Activated CD4-positive, alpha-beta memory T cell treated with anti-CD3 and anti-CD28 coated beads for 36 hours (primary cell): ENCODE data around the gene NPW. TPM values are rescaled to one million over a fixed set of nuclear protein-coding genes. Genes with fewer than 3 reads are reported as not detected.

ENCODE experiments used
- CTCF ChIA-PET: fragments of 350-600 bp; sonication (Branson Sonifier 250); formaldehyde crosslinking; loops from one replicate; lab custom pipeline; 2021; ENCODE audit warnings: antibody characterized with exemption, inconsistent platforms; lab: Charles Lee
- POLR2A ChIA-PET: fragments of 350-600 bp; sonication (Branson Sonifier 250); formaldehyde crosslinking; loops from one replicate; lab custom pipeline; 2021; ENCODE audit warnings: antibody characterized with exemption; lab: Charles Lee
- DNase-seq: peaks from one replicate; pipeline ENCODE4 v3.0.0-alpha.2; 2020
- H3K27ac Mint-ChIP-seq: one replicate; pipeline ENCODE4 v1.8.0; 2021; ENCODE audit warnings: mixed read lengths
- H3K27me3 Mint-ChIP-seq: one replicate; pipeline ENCODE4 v1.8.0; 2021; ENCODE audit warnings: mixed read lengths
- H3K36me3 Mint-ChIP-seq: one replicate; pipeline ENCODE4 v1.8.0; 2021; ENCODE audit warnings: mixed read lengths
- H3K4me1 Mint-ChIP-seq: one replicate; pipeline ENCODE4 v1.8.0; 2021; ENCODE audit warnings: low read depth, mixed read lengths
- H3K4me3 Mint-ChIP-seq: one replicate; pipeline ENCODE4 v1.8.0; 2021; ENCODE audit warnings: mild to moderate bottlenecking, mixed read lengths
- H3K9me3 Mint-ChIP-seq: one replicate; pipeline ENCODE4 v1.8.0; 2021; ENCODE audit warnings: mixed read lengths
- intact Hi-C: fragments of 100-400 bp; cut with micrococcal nuclease; formaldehyde crosslinking; loops from one replicate; pipeline ENCODE4 v1.15.1; 2023
- total RNA-seq, 2 experiments: library from RNA; stranded (reverse); gene quantifications; one replicate each; pipeline ENCODE4 v1.2.3, GENCODE V29; 2021

The NPW gene
- total RNA-seq = 1 to 10 TPM; 1.3 to 2.0 TPM

DNA sequence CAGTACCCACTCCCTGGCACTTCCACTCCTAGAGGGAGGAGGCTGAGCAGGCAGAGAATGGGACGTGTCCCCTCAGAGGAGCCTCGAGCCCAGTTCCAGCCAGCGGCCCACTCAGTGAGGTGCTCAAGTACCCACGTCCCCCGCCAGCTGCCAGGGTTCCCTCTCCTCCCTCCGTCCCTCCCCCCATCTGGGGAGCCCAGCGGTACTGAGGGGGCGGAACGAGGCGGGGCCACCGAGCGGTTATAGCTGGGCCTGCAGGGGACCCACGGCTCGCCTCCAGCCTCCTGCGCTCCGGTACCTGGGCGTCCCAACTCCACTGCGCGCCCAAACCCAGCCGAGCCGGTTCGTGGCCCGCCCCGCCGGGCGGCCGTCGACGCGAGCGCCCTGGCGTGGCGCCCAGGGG lies at the start of gene NPW:
Gene NPW (plus strand): TSS at position 268 of the 403 bp plus-strand sequence.
- ChIA-PET POLR2A (interaction anchor here (1.1 kb wide), 2 partner anchors 28 to 136 kb away, joined by 3 read pairs; partner anchors contain the start of genes NTHL1, TRAF7 and TSC2), CTCF (interaction anchor here (0.6 to 2.5 kb wide), 5 partner anchors 8 to 127 kb away, joined by 3 to 8 read pairs (median 3); no protein-coding TSS in a partner anchor)
- no peak within 1 kb of the TSS for H3K27ac Mint-ChIP-seq
- peaks cover 13% of the 10 kb centered on the region for H3K4me1 Mint-ChIP-seq
- intact Hi-C loops = no loop called here
- no peak within 1 kb of the TSS for H3K4me3 Mint-ChIP-seq
- peaks cover 30% of the 10 kb centered on the region for H3K27me3 Mint-ChIP-seq
- H3K36me3 Mint-ChIP-seq = no peaks in the 10 kb centered on the region
- DNase-seq = peak; percentile 31
- no peaks in the 10 kb centered on the region for H3K9me3 Mint-ChIP-seq

DNA sequence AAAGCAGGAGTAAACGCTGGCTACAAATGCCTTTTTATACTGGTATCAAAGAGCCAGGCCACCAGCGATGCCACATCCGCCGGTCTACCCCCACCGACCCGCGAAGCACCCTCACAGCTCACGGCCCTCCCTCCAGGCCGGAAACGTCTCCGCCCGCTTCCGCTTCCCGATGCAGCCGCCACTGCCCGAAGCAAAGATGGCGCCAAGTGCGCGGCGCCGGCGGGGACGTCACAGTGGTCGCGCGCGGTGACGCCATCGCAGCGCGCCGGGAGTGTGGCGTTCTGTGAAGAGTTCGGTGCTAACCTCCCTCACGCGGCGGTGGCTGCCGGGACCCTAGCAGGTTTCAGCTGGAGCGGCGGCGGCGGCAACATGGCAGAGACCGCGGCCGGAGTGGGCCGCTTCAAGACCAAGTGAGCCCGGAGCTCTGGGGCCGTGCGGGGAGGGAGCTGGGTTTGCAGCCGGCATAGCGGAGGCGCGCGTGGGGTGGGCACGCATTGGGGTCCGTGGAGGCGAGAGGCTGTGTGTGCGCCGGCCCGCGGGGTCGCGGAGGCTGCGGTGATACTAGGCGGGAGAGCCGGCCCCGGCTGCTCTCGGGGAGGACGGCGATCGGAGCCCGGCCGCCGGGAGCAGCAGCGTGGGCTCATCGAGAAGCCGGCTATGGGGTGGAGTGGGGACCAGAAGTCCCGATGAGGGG lies 47.6 kb upstream of the NPW start, which contains the start of gene TBL3:
Gene TBL3 (plus strand): TSS at position 258 of the 694 bp plus-strand sequence. CDS start 112 bp downstream, at position 370.
- Mint-ChIP-seq H3K36me3 (peaks cover 30% of the 10 kb centered on the region), H3K27me3 (no peaks in the 10 kb centered on the region), H3K4me3 (peak within 1 kb of the TSS; percentile 100), H3K27ac (peak within 1 kb of the TSS; percentile 100), H3K9me3 (no peaks in the 10 kb centered on the region), H3K4me1 (peaks cover 20% of the 10 kb centered on the region)
- ChIA-PET CTCF (interaction anchor here (0.6 to 1.4 kb wide), 3 partner anchors 32 to 607 kb away, joined by 3 read pairs; no protein-coding TSS in a partner anchor), POLR2A (interaction anchor here (0.9 to 2.5 kb wide), 10 partner anchors 9 to 189 kb away, joined by 3 to 15 read pairs (median 8); partner anchors contain the start of genes MSRB1, NDUFB10, NOXO1 and NTHL1)
- DNase-seq = peak; percentile 98
- intact Hi-C loops = no loop called here

DNA sequence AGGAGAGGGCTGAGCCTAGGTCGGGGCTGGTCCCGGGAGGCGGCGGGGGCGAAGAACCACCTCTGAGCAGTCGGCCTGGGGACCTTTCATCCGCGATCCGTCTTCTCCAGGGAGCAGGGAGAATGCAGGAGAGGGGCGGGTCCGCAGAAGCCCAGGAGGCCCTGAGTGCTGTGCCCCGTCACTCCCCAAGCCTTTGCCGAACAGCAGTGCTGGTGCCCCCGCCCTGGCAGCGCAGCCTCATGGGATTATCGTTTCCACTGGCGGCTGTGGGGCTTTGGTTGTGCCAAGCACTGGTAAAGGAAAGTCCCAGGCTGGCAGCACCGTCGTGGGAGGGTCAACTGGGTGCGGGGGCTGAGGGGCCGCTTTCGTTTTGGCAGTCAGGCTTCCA lies 47.1 kb upstream of the NPW start:
- DNase-seq = peak; percentile 35
- H3K27ac Mint-ChIP-seq = no peak overlapping the region
- intact Hi-C loops = no loop called here
- H3K4me3 Mint-ChIP-seq = peak overlapping the region; percentile 100
- ChIA-PET POLR2A (interaction anchor here (0.9 to 2.5 kb wide), 8 partner anchors 9 to 190 kb away, joined by 3 to 15 read pairs (median 9); partner anchors contain the start of genes NDUFB10, NOXO1, NUBP2 and SPSB3), CTCF (no interaction called here)
- no peaks in the 10 kb centered on the region for H3K27me3 Mint-ChIP-seq
- no peaks in the 10 kb centered on the region for H3K9me3 Mint-ChIP-seq
- peaks cover 20% of the 10 kb centered on the region for H3K4me1 Mint-ChIP-seq
- peaks cover 31% of the 10 kb centered on the region for H3K36me3 Mint-ChIP-seq

DNA sequence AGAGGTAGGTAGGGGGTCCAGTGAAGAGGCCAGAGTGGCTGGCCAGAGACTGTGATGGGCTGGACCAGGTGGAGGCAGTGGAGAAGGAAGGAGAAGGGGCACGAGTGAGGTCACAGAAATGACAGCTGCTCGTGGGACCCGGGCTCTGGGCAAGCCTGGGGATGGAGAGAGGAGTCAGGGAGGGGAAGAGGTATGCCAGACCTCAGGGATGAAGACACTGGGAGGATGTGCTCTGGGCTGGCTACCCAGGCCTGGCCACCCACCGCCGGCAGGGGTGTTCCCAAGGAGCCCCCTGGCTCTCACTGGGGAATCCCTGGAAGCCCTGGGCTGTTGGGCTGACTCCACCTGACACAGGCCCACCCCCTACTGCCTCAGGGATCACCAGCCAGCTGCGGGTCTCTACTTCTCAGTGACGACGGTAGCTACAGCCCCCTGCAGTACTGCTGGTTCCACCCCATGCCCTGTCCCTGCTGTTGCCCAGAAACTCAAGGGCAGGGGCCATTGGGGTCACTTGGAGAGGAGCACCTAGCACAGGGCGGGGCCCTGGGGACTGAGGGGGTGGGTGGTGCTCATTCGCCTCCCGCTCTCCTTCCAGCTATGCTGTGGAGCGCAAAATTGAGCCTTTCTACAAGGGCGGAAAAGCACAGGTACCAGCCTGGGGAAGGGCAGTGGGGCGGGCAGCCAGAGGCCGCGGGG lies 46.0 kb upstream of the NPW start:
- no peaks in the 10 kb centered on the region for H3K27me3 Mint-ChIP-seq
- DNase-seq = no peak
- intact Hi-C loops = no loop called here
- H3K4me1 Mint-ChIP-seq = peaks cover 20% of the 10 kb centered on the region
- no peaks in the 10 kb centered on the region for H3K9me3 Mint-ChIP-seq
- ChIA-PET POLR2A (interaction anchor here (1.0 kb wide), 1 partner anchor 8 kb away, joined by 4 read pairs; the partner anchor contains the start of gene RPS2), CTCF (no interaction called here)
- no peak overlapping the region for H3K27ac Mint-ChIP-seq
- peaks cover 35% of the 10 kb centered on the region for H3K36me3 Mint-ChIP-seq
- H3K4me3 Mint-ChIP-seq = peak overlapping the region; percentile 20

DNA sequence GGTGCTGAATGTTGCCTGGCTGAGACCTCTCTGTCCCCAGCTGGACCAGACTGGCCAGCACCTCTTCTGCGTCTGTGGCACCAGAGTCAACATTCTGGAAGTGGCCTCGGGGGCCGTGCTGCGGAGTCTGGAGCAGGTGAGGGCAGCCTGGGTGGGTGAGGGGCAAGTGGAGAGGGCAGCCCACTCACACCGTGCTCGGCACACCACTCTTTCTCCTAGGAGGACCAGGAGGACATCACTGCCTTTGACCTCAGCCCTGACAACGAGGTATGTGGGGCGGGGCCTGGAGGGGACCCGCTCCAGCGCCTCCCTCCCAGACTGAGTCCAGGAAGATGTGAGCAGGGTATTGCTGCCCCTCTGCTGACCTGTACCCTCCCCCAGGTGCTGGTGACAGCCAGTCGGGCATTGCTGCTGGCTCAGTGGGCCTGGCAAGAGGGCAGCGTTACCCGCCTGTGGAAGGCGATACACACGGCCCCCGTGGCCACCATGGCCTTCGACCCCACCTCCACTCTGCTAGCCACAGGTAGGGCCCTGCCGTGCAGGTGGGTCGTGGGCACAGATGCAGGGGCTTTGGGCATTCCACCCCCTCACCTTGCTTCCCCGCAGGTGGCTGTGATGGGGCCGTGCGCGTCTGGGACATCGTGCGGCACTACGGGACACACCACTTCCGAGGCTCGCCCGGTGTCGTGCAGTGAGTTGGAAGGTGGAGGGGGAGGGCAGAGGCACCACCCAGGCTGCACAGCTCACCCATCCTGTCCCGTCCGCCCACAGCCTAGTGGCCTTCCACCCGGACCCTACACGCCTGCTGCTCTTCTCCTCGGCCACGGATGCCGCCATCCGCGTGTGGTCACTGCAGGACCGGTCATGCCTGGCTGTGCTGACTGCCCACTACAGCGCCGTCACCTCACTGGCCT lies 45.2 kb upstream of the NPW start:
- CTCF ChIA-PET = no interaction called here
- no peaks in the 10 kb centered on the region for H3K9me3 Mint-ChIP-seq
- POLR2A ChIA-PET = interaction anchor here (0.8 to 1.0 kb wide), 2 partner anchors 9 to 10 kb away, joined by 3 to 4 read pairs; partner anchors contain the start of gene RPS2
- no peak overlapping the region for H3K4me3 Mint-ChIP-seq
- peaks cover 20% of the 10 kb centered on the region for H3K4me1 Mint-ChIP-seq
- peaks cover 38% of the 10 kb centered on the region for H3K36me3 Mint-ChIP-seq
- no peak for DNase-seq
- no peaks in the 10 kb centered on the region for H3K27me3 Mint-ChIP-seq
- no peak overlapping the region for H3K27ac Mint-ChIP-seq
- intact Hi-C loops = no loop called here

DNA sequence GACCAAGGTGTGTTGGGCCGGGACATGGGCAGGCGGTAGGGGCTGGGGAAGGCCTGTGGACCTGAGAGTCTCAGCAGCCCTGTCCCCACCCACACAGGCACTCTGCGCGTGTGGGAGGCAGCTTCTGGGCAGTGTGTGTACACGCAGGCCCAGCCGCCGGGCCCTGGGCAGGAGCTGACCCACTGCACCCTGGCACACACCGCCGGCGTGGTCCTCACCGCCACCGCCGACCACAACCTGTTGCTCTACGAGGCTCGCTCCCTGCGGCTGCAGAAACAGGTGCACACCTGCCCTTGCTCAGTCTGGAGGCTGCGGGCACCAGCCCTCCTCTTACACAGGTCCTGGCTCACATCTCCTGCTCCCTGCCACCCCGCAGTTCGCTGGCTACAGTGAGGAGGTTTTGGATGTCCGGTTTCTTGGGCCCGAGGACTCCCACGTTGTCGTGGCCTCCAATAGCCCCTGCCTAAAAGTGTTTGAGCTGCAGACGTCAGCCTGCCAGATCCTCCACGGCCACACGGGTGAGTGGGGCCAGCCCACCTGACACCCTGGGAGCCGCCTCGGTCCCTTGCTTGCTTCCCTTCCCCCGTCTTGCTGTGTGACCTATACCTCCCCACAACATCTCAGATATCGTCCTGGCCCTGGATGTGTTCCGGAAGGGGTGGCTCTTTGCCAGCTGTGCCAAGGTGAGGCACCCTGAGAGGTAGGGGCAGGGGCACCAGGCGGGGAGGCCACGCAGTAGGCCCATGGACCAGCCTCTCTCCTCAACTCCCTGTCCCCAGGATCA lies 44.0 kb upstream of the NPW start:
- POLR2A ChIA-PET = interaction anchor here (0.8 to 1.8 kb wide), 2 partner anchors 11 kb away, joined by 3 to 9 read pairs; partner anchors contain the start of gene RPS2
- H3K4me1 Mint-ChIP-seq = peaks cover 20% of the 10 kb centered on the region
- H3K36me3 Mint-ChIP-seq = peaks cover 39% of the 10 kb centered on the region
- intact Hi-C loops = no loop called here
- peaks cover 3% of the 10 kb centered on the region for H3K27me3 Mint-ChIP-seq
- no peaks in the 10 kb centered on the region for H3K9me3 Mint-ChIP-seq
- H3K4me3 Mint-ChIP-seq = no peak overlapping the region
- CTCF ChIA-PET = no interaction called here
- DNase-seq = no peak
- no peak overlapping the region for H3K27ac Mint-ChIP-seq

DNA sequence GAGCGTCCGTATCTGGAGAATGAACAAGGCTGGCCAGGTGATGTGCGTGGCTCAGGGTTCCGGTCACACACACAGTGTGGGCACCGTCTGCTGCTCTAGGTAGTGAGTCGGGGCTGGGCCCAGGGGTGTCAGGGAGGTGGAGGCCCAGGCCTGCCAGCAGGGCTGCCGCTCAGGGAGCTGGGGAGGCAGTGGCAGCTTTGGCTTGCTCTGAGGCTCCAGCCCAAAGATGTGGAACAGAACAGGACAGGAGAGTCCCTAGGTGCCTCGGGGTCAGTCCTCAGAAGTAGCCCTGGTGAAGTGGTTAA lies 43.4 kb upstream of the NPW start:
- H3K4me1 Mint-ChIP-seq = peaks cover 15% of the 10 kb centered on the region
- peaks cover 39% of the 10 kb centered on the region for H3K36me3 Mint-ChIP-seq
- H3K27me3 Mint-ChIP-seq = peaks cover 9% of the 10 kb centered on the region
- no peak overlapping the region for H3K4me3 Mint-ChIP-seq
- no peak overlapping the region for H3K27ac Mint-ChIP-seq
- intact Hi-C loops = no loop called here
- no peak for DNase-seq
- CTCF ChIA-PET = no interaction called here
- POLR2A ChIA-PET = interaction anchor here (1.8 kb wide), 1 partner anchor 12 kb away, joined by 9 read pairs; the partner anchor contains the start of gene RPS2
- H3K9me3 Mint-ChIP-seq = no peaks in the 10 kb centered on the region

DNA sequence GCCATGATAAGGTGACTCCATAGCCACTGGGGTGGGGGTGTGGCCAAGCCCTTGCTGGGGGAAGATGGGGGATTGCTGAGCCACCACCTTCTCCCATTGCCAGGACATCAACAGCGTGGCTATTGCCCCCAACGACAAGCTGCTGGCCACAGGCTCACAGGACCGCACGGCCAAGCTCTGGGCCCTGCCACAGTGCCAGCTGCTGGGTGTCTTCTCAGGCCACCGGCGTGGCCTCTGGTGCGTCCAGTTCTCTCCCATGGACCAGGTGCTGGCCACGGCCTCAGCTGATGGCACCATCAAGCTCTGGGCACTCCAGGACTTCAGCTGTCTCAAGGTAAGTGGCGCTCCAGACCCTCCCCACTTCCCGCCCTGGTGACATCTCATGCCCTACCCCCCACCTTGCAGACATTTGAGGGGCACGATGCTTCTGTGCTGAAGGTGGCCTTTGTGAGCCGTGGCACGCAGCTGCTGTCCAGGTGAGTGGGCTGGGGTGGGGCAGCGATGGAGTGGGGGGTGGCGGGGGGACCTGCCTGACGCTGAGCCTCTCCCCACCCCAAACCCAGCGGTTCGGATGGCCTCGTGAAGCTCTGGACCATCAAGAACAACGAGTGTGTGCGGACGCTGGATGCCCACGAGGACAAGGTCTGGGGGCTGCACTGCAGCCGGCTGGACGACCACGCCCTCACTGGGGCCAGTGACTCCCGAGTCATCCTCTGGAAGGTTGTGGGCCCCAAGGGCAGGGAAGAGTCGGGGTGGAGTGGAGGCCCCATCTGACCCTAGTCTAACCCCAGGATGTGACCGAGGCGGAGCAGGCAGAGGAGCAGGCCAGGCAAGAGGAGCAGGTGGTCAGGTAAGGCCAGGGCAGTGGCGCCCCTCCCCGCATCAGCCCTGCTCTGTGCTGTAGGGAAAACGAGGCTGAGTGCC lies 42.4 kb upstream of the NPW start:
- intact Hi-C loops = no loop called here
- H3K4me3 Mint-ChIP-seq = no peak overlapping the region
- POLR2A ChIA-PET = interaction anchor here (1.8 kb wide), 1 partner anchor 13 kb away, joined by 9 read pairs; the partner anchor contains the start of gene RPS2
- H3K4me1 Mint-ChIP-seq = peaks cover 7% of the 10 kb centered on the region
- no peak overlapping the region for H3K27ac Mint-ChIP-seq
- H3K36me3 Mint-ChIP-seq = peaks cover 32% of the 10 kb centered on the region
- H3K27me3 Mint-ChIP-seq = peaks cover 15% of the 10 kb centered on the region
- CTCF ChIA-PET = interaction anchor here (1.2 kb wide), 1 partner anchor 11 kb away, joined by 3 read pairs; no protein-coding TSS in a partner anchor
- no peaks in the 10 kb centered on the region for H3K9me3 Mint-ChIP-seq
- DNase-seq = no peak

DNA sequence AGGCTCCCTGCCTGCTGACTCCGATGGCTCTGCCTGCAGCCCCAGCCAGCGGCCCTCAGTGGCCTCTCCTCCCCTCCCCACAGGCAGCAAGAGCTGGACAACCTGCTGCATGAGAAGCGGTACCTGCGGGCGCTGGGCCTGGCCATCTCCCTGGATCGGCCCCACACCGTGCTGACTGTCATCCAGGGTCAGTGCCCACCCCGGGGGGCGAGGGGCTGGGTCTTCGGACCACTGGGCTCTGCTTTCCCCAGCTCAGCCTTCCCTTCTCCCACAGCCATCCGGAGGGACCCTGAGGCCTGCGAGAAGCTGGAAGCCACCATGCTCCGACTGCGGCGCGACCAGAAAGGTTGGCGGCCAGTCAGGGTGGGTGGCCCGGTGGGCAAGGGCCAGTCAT lies 41.7 kb upstream of the NPW start:
- intact Hi-C loops = no loop called here
- H3K4me1 Mint-ChIP-seq = peaks cover 5% of the 10 kb centered on the region
- H3K9me3 Mint-ChIP-seq = no peaks in the 10 kb centered on the region
- peaks cover 21% of the 10 kb centered on the region for H3K27me3 Mint-ChIP-seq
- ChIA-PET CTCF (interaction anchor here (1.2 kb wide), 1 partner anchor 10 kb away, joined by 3 read pairs; no protein-coding TSS in a partner anchor), POLR2A (no interaction called here)
- H3K4me3 Mint-ChIP-seq = no peak overlapping the region
- H3K36me3 Mint-ChIP-seq = peaks cover 30% of the 10 kb centered on the region
- no peak overlapping the region for H3K27ac Mint-ChIP-seq
- no peak for DNase-seq
